Small intestine (tissue), 7 donors: Measurements from ENCODE around the gene ANKRD28. TPM values are rescaled to one million over a fixed set of nuclear protein-coding genes. Genes with fewer than 3 reads are reported as not detected.
"Not testable (repeated sequence)": the region's sequence is repeated elsewhere in the genome, so short reads cannot be mapped to it uniquely, and the experiment has no call there.

Source experiments
- DNase-seq, 2 donors: peaks; one replicate each; pipeline versions ENCODE4 v3.0.0 to v3.0.0-alpha.2; 2013
- FAIRE-seq: peaks from 2 replicates; lab custom pipeline; 2012; peaks lifted over from hg19 to GRCh38; lab: Jason Lieb, UNC
- H3K27ac ChIP-seq, 3 donors: one replicate each; pipeline ENCODE4 v1.5.1; 2013; ENCODE audit warnings: low read length in 2 of 3, mild to moderate bottlenecking in 2 of 3, control low read depth in 1 of 3, inconsistent platforms in 1 of 3, low read depth in 1 of 3, moderate library complexity in 1 of 3
- H3K27me3 ChIP-seq, 3 donors: one replicate each; pipeline ENCODE4 v1.6.1; 2013; ENCODE audit warnings: low read length in 3 of 3, inconsistent platforms in 1 of 3; ENCODE audit not compliant: control insufficient read depth in 3 of 3, insufficient read depth in 3 of 3
- H3K36me3 ChIP-seq, 3 donors: one replicate each; pipeline ENCODE4 v1.6.1; 2013; ENCODE audit warnings: low read length in 3 of 3, inconsistent platforms in 1 of 3, low read depth in 1 of 3, mild to moderate bottlenecking in 1 of 3, moderate library complexity in 1 of 3; ENCODE audit not compliant: control insufficient read depth in 3 of 3, insufficient read depth in 2 of 3
- H3K4me1 ChIP-seq, 3 donors: one replicate each; pipeline ENCODE4 v1.6.1; 2013; ENCODE audit warnings: low read length in 2 of 3, inconsistent platforms in 1 of 3, low read depth in 1 of 3, mild to moderate bottlenecking in 1 of 3, moderate library complexity in 1 of 3; ENCODE audit not compliant: control insufficient read depth in 3 of 3, insufficient read depth in 2 of 3
- H3K4me3 ChIP-seq, 3 donors: one replicate each; pipeline ENCODE4 v1.5.1; 2013; ENCODE audit warnings: low read length in 3 of 3, control low read depth in 1 of 3, inconsistent platforms in 1 of 3, low read depth in 1 of 3, mild to moderate bottlenecking in 1 of 3, moderate library complexity in 1 of 3
- H3K9me3 ChIP-seq, 2 donors: one replicate each; pipeline ENCODE4 v1.6.1; 2013; ENCODE audit warnings: low read depth in 1 of 2, low read length in 1 of 2; ENCODE audit not compliant: control insufficient read depth in 2 of 2, insufficient read depth in 1 of 2
- WGBS, 3 donors: extraction: QIAGEN DNeasy Blood & Tissue Kit; methylation state at CpG; one replicate each; pipeline ENCODE4 v1.1.7; 2013; 5-methylcytosine and 5-hydroxymethylcytosine counted together
- polyA plus RNA-seq, 4 donors: library from polyadenylated mRNA; stranded (reverse) in 3 of 4; unstranded in 1 of 4; fragments of 200-250 nt in 3 of 4; fragments of 120-200 nt in 1 of 4; gene quantifications; one replicate each; pipeline versions ENCODE4 v1.2.1 to v1.2.3, GENCODE V29; 2013
- donor health status: healthy with polysubstance abuse.
- donor health status: control.
- donor health status: control.
- donor health status: Bipolar disorder and iron deficiency.
- donor health status: healthy.

Gene ANKRD28
- polyA plus RNA-seq, 4 donors: 8.9 to 28.7 (median 11.6) TPM

- no peaks in the 10 kb centered on the region for H3K27me3 ChIP-seq
- FAIRE-seq: no peak
- H3K4me3 ChIP-seq: no peak overlapping the region
- peaks cover under 1 to 9% of the 10 kb centered on the region in 2 donors for H3K9me3 ChIP-seq
- no peak overlapping the region for H3K27ac ChIP-seq
- peak; percentile 1 to 7 for DNase-seq
- H3K4me1 ChIP-seq: no peaks in the 10 kb centered on the region
- 87 to 96% (median 91%) methylated on average over 3 of the region's 3 CpGs for WGBS, 3 donors
- H3K36me3 ChIP-seq: peaks cover 0 to 3% (median 0%) of the 10 kb centered on the region in 3 donors
Measured at GRCh38 chr3:15743587-15744009, 54.2 kb downstream of the ANKRD28 start.

- H3K27ac ChIP-seq, DNase-seq, H3K36me3 ChIP-seq, H3K4me3 ChIP-seq, FAIRE-seq, H3K4me1 ChIP-seq, H3K27me3 ChIP-seq: not testable (repeated sequence)
- WGBS, 3 donors: 97 to 100% (median 98%) methylated on average over 4 to 25 of the region's 26 CpGs
- peaks cover 2 to 16% of the 10 kb centered on the region in 2 donors for H3K9me3 ChIP-seq
Measured at GRCh38 chr3:15742236-15742635, 55.5 kb downstream of the ANKRD28 start.

GRCh38 chr3:15738616-15739005 lies 59.2 kb downstream of the ANKRD28 start:
- not testable (repeated sequence) for H3K27ac ChIP-seq, H3K4me3 ChIP-seq, FAIRE-seq, H3K27me3 ChIP-seq, H3K4me1 ChIP-seq, DNase-seq, H3K36me3 ChIP-seq
- peaks cover 2 to 16% of the 10 kb centered on the region in 2 donors for H3K9me3 ChIP-seq
- WGBS, 3 donors: 98% methylated on average over 8 to 9 of the region's 11 CpGs

GRCh38 chr3:15731024-15731423 lies 66.8 kb downstream of the ANKRD28 start:
- no peak for DNase-seq
- H3K4me1 ChIP-seq: no peaks in the 10 kb centered on the region
- H3K27ac ChIP-seq: no peak overlapping the region
- no peak overlapping the region for H3K4me3 ChIP-seq
- peaks cover 0 to 6% (median 6%) of the 10 kb centered on the region in 3 donors for H3K36me3 ChIP-seq
- no peak for FAIRE-seq
- no peaks in the 10 kb centered on the region for H3K27me3 ChIP-seq
- 96 to 100% (median 98%) methylated on average over 2 of the region's 2 CpGs for WGBS, 3 donors
- no peaks in the 10 kb centered on the region for H3K9me3 ChIP-seq

GRCh38 chr3:15728766-15729165 lies 69.0 kb downstream of the ANKRD28 start:
- Histone ChIP-seq H3K27ac (no peak overlapping the region), H3K4me3 (no peak overlapping the region), H3K4me1 (no peaks in the 10 kb centered on the region), H3K36me3 (peaks cover 0 to 8% (median 3%) of the 10 kb centered on the region in 3 donors), H3K9me3 (no peaks in the 10 kb centered on the region), H3K27me3 (no peaks in the 10 kb centered on the region)
- DNase-seq (no peak), FAIRE-seq (no peak)

GRCh38 chr3:15726881-15727280 lies 70.9 kb downstream of the ANKRD28 start:
- no peaks in the 10 kb centered on the region for H3K9me3 ChIP-seq
- FAIRE-seq: no peak
- peaks cover 0 to 6% (median 4%) of the 10 kb centered on the region in 3 donors for H3K36me3 ChIP-seq
- H3K27me3 ChIP-seq: no peaks in the 10 kb centered on the region
- H3K4me3 ChIP-seq: no peak overlapping the region
- WGBS, 3 donors: 93 to 98% (median 97%) methylated on average over 2 of the region's 2 CpGs
- no peaks in the 10 kb centered on the region for H3K4me1 ChIP-seq
- DNase-seq: no peak
- H3K27ac ChIP-seq: no peak overlapping the region

- Histone ChIP-seq H3K27ac (no peak overlapping the region), H3K27me3 (no peaks in the 10 kb centered on the region), H3K4me3 (no peak overlapping the region), H3K9me3 (no peaks in the 10 kb centered on the region), H3K4me1 (no peaks in the 10 kb centered on the region), H3K36me3 (peaks cover 0 to 8% (median 6%) of the 10 kb centered on the region in 3 donors)
- DNase-seq (no peak), FAIRE-seq (no peak)
- 63 to 77% (median 71%) methylated on average over 2 of the region's 2 CpGs for WGBS, 3 donors
Measured at GRCh38 chr3:15726043-15726442, 71.7 kb downstream of the ANKRD28 start.

GRCh38 chr3:15724446-15724845 lies 73.3 kb downstream of the ANKRD28 start:
- no peak overlapping the region for H3K4me3 ChIP-seq
- no peak overlapping the region for H3K27ac ChIP-seq
- 96 to 100% (median 98%) methylated on average over 1 of the region's 1 CpG for WGBS, 3 donors
- FAIRE-seq (no peak), DNase-seq (no peak)
- peaks cover 0 to 12% (median 8%) of the 10 kb centered on the region in 3 donors for H3K36me3 ChIP-seq
- no peaks in the 10 kb centered on the region for H3K9me3 ChIP-seq
- H3K4me1 ChIP-seq: no peaks in the 10 kb centered on the region
- H3K27me3 ChIP-seq: no peaks in the 10 kb centered on the region

- FAIRE-seq: no peak
- Histone ChIP-seq H3K36me3 (peaks cover 0 to 13% (median 8%) of the 10 kb centered on the region in 3 donors), H3K9me3 (no peaks in the 10 kb centered on the region), H3K4me1 (no peaks in the 10 kb centered on the region), H3K4me3 (no peak overlapping the region), H3K27ac (no peak overlapping the region), H3K27me3 (no peaks in the 10 kb centered on the region)
- DNase-seq: no peak
Measured at GRCh38 chr3:15723624-15723884, 74.2 kb downstream of the ANKRD28 start.
